Left lobe of liver (tissue), 2 donors: ENCODE measurements around the gene RCAN3. TPM values are rescaled to one million over a fixed set of nuclear protein-coding genes. Genes with fewer than 3 reads are reported as not detected.
A peak's percentile ranks its signal among the peaks of the same experiment; 100 is the strongest.

Experiments
- ATAC-seq: fragments of 200-7000 bp; cut with Tn5 transposase; one replicate; pipeline ENCODE4 v1.9.1; 2020; ENCODE audit warnings: mild to moderate bottlenecking, moderate library complexity
- DNase-seq: peaks from one replicate; pipeline ENCODE4 v3.0.0-alpha.2; 2020; ENCODE audit warnings: low spot score
- total RNA-seq: library from RNA; stranded (reverse); gene quantifications from one replicate; pipeline ENCODE4 v1.2.1, GENCODE V29; 2021
- donor health status: DM: no; HTN: no; CAD: no; lungs with moderate emphysema.
- donor health status: DM: no; HTN: yes; CAD: no.

RCAN3 gene
- total RNA-seq, 1 donor from 2014 or later = 2.9 TPM

DNA sequence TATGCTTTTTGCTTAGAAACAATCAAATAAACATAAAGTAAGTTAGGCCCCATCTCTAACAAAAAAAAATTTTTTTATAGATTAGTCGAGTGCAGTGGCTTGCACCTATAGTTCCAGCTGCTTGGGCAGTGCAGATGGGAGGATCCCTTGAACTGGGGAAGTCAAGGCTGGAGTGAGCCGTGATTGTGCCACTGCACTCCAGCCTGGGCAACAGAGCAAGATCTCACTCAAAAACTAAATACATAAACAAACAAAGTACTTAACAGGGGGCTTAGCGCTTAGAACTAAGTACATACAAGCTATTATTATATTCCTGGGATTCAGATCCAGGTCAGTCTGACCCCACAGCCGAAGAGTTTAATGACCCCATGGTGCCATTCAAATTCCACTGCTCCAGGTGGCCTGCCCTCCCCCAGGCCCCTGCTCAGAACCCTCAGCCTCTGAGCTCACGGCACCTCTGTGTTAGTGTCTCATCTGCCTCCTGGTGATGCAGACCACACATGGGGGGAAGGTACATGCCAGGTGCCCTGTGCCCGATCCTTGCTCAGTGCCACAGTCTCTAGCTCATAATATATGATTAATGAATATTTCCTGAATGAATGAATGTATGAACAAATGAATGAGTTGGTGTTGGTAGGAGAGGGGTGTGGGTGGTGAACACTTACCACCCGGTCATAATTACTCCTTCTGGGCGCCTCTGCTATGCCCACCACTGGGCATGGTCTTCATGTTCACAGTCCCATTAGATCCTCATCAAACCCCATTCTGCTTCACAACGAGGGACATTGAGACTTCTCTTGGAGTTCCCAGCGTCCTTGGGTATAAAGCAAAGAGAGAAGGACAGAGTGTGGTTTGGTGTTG lies 67.9 kb downstream of the RCAN3 start:
- DNase-seq (no peak), ATAC-seq (peak; percentile 19)

DNA sequence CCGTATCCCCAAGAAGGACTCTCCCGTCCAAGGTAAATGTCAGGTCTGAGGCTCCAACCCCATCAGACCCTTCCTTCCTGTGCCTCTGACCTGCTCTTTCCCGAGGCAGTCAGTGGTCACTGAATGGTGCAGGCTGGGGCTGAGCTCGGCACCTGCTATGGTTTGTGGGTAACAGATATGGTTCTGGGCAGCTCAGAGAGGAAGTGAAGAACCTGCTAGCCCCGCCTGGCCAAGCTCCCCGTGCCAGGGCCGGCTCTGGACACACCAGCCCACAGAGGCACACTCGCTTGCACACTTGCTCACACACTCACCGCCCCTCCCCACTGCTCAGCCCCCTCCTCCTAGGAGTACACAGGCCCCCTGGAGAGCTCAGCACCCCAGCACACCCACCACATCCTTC lies 69.7 kb downstream of the RCAN3 start:
- DNase-seq (no peak), ATAC-seq (no peak)

DNA sequence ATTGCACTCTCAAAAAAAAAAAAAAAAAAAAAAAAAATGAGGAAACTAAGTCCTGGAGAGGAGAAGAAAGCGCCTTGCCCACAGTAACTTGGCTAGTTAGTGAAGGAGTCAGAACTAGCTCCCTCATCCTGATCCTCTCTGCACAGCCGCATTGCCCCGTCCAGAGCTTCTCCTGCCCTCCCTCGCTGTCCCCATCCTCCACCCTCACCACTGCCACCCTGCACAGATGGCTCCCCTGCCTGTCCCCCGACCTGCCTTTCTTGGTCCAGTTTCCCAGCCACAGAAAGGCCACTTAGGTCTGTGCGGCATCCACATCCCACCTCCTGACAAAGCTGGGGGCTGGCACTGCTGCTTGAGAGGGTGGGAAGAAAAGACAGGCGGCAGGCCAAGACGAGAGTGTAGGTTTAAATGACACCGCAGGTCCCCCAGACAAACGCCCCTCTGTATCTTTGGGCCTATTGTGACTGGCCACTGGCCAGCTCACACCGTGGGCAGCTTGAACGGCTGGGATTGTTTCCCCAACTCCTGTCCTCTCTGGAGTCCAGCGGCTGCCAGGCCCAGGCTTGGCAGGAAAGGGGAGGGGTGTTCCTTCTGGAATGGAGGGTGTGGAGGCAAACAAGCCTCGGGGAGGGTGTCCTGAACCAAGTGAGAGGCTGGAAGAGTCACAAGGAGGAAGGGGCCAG lies 73.4 kb downstream of the RCAN3 start:
- DNase-seq (no peak), ATAC-seq (no peak)

DNA sequence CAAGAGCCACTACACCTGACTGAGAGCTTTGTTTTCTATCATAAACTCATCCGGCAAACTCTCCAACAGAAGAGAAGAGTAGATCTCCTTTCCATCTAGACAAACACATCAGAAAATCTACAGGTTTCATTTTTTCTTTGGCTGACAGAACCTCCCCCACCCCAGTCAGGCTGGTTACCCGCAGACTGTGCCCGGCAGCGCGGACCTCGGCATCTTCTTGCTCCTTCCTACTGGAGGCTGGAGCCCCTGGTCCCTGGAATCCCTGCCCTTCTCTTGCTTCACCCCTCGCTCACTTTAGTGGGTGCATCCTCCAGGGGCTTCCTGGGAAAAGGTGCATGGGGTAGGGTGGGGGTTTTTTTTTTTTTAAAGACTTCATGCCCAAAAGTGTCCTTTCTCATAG lies 76.2 kb downstream of the RCAN3 start:
- DNase-seq = no peak
- no peak for ATAC-seq

DNA sequence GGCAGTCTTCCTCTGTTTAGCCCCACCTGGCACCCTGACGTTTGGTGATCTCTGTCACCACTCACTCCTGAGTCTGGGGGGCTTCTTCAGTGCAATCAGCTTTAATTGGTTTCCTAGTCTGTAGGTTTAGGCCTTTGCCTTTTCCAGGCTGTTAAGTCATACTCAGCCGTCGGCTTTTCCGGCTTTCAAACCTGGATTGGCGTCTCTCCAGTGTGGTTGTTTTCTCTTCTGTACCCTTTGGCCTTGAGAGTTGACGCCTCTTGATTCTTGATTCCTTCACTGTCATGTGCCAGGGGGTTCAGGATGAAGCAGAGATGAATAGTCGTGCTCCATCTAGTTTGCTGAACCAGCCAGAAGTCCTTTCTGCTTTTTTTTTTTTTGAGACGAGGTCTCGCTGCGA lies 78.1 kb downstream of the RCAN3 start:
- DNase-seq (peak; percentile 52), ATAC-seq (peak; percentile 81)

DNA sequence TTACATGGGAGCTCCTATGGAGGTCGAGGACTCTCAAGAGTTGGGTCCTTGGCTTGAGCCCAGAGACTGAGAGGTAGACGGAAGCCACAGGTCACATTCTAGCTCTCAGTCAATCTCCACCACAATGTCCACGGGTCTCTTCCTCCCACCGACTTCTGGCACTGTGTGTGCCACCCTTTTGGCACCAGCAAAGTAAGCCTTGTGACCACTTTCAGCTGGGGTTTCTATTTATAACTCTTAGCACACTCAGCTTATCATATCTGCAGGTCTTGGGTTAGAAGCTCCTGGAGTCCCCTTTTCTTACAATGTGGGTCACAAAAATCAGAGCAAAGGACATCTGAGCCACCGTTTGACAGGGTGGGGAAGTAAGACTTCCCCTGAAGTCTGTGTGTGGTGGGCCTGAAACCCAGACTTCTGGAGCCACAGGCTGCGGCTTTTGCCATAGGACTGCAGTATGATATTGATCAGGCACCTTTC lies 81.6 kb downstream of the RCAN3 start:
- ATAC-seq (no peak), DNase-seq (no peak)

DNA sequence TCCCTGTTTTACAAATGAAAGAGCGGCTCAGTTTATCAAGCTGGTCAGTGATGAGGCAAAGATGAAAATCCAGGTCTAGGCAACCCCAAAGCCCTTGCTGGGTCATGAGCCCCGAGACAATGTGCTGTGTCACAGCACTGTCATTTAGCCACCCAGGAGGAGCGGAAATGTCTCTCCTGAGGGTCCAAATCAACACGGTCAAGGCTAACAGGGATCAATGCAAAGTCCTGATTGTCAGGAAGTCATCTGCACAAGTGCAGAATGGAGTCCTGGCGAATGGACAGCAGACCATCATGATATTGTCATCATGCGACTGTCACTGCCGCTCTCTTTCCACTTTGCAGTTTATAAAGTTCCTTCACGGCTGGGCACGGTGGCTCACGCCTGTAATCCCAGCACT lies 83.5 kb downstream of the RCAN3 start:
- ATAC-seq = no peak
- no peak for DNase-seq

DNA sequence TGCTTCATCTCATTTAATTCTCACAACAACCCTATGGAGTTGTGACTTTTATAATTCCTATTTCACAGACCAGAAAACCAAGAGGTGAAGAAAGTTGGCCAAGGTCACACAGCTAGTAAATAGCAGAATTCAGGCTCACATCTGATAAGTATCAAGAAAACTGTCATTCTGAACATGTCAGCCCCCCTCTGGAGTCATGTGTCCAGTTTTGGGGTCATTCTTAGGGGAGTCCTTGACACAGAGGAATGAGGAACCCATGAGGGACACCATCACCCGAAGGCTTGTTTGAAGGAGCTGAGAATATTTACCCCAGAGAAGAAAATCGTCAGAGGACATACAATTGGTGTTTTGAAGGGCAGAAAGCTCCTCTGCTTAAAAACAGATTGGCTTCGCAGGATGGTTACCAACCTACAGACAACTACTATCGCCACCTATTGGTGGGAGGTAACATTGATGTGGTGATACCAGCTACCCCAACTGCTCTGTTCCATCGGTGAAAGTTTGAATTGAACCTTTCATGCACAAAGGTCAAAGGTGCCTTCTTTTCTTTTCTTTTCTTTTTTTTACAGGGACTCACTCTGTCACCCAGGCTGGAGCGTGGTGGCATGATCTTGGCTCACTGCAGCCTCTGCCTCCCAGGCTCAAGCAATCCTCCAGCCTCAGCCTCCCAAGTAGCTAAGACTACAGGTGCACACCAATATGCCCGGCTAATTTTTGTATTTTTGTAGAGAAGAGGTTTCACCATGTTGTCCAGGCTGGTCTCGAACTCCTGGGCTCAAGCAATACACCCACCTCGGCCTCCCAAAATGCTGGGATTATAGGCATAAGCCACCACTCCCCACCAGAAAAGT lies 84.6 kb downstream of the RCAN3 start:
- no peak for DNase-seq
- ATAC-seq = peak; percentile 99

DNA sequence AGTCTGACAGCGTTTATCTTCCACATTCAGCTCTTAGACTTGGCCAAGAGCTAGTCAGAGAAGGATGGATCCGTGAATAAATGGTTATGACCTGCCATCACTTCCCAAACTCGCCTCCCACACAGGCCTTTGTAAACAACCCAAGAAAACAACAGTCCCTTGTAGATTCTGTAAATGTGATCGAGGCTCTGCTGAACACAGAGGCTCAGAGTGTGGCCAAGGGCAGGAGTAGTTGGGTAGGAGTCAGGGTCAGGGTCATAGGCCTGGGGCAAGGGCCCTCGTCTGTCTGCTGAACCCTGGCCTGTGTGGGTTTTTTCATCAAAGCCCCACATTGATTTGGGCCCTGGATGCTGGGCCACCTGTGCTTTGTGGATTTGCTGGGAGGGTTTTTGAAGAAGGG lies 85.9 kb downstream of the RCAN3 start:
- DNase-seq (no peak), ATAC-seq (no peak)

DNA sequence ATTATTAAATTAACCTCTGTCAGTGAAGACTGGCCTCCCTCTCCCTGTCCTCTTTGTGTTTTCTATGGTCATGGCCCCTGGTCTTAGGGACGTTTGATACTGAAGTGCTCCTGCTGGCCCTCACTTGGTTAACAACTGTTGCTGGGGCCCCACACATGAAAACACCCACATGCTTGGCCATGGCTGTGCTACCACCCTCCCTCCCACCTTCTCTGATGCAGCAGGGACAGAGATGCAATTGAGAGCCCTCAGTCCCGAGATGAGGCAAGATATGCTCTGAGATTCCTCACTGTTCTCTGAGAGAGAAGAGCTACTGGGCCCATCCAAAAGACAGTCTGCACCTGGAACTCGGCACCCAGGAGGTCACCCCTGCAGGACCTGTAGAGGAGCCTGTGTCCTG lies 86.6 kb downstream of the RCAN3 start:
- DNase-seq = no peak
- no peak for ATAC-seq

Other genes starting within 250 kb of the RCAN3 start
- 0.40 TPM for gene GRHL3, start 183.5 kb upstream of the RCAN3 start, total RNA-seq
- 1.1 TPM for gene STPG1, start 89.1 kb upstream of the RCAN3 start, total RNA-seq
- 6.3 TPM for gene NIPAL3, start 87.0 kb upstream of the RCAN3 start, total RNA-seq
- 1.0 TPM for gene NCMAP, start 53.3 kb downstream of the RCAN3 start, total RNA-seq
- gene SRRM1, start 140.5 kb downstream of the RCAN3 start, total RNA-seq = 43.7 TPM
- 54.4 TPM for gene CLIC4, start 242.6 kb downstream of the RCAN3 start, total RNA-seq